NCI-H1417 (cell line): ENCODE measurements around the gene CHMP4A.
A peak's percentile ranks its signal among the peaks of the same experiment; 100 is the strongest.

Source experiments
- DNase-seq, 3 experiments: peaks; one replicate each; lab custom pipeline; 2025; lab: John Stamatoyannopoulos, UW

The CHMP4A gene, protein sequence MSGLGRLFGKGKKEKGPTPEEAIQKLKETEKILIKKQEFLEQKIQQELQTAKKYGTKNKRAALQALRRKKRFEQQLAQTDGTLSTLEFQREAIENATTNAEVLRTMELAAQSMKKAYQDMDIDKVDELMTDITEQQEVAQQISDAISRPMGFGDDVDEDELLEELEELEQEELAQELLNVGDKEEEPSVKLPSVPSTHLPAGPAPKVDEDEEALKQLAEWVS

DNA sequence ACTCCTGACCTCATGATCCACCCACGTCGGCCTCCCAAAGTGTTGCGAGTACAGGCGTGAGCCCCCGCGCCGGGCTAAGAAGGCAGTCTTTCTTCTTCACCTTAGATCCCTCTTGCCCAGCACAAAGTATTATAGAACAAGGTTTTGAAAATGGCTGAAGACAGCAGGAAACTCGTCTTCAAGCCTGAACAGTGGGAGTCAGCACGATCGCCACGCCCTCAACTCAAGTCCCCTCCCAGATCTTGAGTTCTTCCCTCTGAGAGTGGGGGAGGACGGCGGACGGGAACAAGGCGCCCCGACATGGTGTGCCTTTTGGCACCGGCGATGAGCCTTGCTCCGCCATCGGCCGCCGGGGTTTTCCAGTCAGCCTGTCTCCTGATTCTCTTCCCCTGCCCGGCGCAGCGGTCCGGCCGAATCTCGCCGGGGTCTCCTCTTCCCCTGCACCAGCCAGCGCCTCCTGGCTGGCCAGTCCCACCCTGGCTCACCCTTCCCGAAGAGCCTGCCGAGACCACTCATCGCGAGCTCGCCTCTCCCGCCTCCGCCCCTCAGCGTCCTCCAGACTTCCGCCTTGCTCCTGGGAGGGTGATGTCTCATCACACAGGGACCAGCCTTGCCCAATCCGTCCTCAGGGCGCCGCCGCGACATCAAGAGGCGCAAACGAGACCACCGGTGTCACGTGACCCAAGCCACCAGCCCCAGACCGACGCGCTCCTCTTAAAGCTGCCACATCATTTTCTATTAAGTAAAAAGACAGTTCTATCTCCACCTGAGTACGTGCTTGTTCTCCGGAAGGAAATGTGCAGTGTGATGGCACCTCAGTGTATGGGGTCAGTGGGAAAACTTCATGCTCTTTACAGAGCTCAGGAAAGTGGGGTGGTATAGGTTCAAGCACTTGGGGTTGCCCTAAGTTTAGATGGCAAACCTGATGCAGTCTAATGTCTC lies at the start of gene CHMP4A:
CHMP4A (minus strand) TSS at position 565 of the 942 bp plus-strand sequence; CDS start at position 516, 49 bp downstream.
- DNase-seq = peak; percentile 95 to 98 (median 98)

DNA sequence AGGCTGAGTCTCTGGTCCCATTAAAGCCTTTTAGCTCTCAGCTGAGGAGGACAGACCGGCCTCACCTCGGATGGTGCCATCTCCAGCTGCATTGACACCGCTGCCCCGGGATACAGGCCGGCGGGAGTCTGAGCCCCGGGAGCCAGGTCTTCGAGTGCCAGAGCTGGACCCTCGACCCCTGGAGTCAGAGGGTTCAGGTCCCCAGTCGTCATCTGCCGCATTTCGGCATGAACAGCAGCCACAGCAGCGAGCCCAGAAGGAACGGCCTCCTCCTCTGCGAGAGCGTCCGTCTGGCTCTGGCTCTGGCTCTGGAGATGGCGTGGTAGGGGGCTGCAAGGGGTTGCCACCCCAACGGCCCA lies 48.7 kb upstream of the CHMP4A start:
- no peak for DNase-seq

DNA sequence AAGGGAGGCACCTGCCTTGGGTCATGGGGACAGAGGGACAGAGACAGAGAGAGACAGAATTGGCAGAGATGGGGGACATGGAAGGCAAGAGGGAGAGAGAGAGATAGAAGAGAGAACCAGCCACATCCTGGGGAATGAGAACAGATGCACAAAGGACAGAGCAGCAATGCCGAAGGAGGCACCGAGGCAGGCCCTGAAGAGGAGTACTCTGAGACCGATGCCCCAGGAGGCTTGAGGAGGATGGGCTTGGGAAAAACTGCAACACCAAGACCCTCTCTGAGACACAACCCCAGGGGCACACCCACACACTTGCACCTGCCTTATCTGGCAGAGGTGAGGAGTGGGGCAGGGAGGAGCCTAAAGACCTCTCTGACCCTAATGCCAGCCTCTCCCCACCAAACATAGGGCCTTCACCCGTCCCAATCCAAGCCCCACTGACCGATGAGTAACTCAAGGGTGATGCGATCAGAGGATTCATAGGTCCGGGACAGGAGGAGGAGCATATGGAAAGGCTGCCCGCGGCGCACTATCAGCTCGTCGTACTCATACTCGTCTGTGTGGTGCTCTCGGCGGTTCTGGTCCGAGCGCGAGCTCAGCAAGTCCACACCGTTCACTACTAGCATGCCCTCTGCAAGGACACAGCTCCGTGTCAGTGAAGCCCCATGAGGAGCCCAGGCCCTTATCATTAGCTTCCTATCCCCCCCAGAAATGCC lies 48.1 kb upstream of the CHMP4A start:
- no peak for DNase-seq

DNA sequence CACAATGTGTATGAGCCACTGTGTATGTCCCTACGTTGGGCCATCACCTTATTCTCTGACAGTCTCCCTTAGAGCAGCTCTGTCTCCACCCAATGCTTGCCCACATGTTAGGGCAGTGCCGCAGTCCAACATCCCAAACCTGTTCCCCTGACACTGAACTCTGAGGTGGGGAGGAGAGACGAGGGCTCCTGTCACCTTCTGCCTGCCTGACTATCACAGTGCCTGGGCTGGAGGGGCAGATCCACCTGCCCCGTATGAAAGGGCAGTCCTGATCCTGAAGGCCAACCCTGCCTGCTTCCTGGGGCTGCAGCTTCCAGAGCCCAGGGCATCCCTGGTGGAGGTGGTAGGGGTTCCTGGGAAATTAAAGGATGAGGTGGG lies 47.5 kb upstream of the CHMP4A start:
- no peak for DNase-seq

DNA sequence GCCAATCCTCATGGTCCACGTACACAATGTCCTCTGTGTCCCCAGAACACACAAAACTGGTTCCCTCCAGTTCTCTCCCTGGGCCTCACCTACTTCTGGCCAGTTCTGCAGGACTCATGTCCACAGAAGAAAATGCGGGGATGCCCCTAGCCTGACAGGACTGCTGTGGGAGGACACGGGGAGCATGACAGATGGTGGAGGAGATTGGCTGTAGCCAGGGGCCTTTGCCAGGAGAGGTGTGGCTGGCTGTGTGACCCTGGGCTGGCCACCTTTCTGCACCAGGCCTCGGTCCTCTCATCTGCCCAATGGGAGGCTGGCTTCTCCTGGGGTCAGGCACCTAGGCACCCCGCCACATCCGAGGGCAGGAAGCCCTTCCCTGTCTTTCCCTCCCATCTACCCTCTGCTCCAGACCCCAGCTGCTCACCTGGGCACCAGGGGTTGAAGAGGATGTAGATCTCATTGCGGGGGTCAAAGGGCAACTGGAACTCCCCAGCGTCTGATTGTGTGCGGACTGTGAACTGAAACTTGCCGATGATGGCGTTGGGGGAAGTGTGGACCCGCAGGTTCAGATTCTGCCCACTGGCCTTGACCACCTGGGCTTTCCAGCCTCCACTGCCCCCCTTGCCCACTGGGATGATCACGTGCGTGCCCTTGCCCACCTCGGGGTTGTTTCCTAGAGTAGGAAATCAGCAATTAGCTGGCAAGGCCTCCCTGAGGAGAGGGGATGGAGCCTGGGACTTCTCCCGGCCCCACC lies 46.9 kb upstream of the CHMP4A start:
- DNase-seq = no peak

DNA sequence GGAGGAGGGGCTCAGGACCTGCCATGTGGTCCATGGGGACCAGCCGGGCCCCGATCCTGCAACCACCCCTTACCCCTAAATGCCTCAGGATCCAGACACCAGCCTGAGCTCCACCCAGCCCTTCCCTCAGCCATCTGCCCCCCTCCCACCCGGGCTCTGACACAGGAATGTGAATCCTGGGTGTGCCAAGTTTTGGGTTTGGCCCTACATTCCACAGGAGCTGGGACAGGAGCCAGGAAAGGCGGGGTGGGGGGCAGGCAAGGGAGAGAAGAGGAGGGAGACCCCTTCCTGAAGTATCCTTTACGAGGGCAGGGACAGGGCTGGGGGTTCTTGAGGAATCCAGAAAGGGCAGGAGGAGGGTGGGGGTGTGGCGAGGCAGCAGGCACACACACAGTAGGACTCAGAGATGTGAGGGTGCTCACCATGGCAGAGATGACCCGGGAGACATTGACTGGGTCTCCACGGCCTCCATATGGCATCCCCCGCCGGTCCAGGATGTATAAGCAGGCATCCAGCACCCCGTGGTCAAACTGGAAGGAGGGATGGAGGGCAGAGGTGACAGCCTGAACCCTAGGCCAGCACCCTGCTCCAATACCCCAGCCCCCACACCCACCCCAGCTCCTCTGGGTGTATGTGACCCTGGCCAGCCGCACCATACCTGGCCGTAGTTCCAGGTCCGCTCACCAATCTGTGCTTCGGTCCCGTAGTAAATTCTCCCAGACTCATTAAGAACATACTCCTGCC lies 46.2 kb upstream of the CHMP4A start:
- DNase-seq = no peak

DNA sequence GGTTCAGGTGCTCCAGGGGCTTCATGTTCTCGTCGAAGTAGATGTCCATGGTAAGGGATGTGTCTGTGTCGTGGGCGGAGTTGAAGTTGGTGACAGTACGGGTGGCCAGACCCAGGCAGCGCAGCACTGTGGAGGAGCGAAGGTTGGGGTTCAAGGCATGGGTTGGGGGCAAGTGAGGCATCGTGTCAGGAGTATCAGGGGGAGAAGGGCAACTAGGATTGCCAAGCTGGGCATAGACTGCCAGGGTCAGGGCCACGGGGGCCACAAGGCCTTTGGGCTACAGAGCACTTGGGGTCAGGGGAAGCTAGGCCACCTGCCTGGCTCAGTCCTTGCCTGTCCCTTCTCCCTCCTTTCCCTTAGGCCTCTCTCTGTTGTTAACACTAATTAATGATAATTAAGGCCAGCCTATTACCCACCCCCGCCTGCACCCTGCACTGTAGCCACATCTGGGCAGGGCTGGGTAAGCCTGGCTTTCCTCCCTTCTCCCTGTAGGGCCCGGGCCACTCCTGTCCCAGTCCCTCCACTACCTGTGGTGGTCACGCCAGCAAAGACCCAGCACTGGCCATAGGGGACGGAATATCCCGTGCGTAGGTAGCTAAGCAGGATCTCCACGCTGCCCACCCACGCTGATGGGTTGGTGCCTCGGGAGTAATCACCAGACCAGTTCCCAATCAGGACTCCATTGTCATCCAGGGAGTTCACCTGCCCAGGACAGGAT lies 45.4 kb upstream of the CHMP4A start:
- DNase-seq = no peak

DNA sequence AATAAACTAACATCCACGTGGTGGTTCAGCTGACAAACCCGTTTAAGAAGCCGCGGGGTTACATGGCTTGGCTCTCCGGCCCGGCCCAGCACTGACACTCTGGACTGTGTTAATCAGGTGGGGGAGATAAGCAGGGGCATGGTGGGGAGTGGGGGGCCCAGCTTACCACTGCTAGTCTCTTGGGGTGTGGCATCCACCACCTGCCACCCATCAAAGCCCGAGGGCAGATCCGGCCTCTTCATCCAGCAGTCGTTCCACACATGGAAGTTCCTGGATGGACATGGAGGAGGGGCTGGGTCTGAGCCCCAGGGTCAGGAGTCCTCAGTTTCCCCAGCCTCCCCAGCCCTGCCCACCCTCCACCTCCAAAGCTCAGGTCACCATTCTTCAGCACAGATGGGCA lies 44.8 kb upstream of the CHMP4A start:
- DNase-seq = no peak

DNA sequence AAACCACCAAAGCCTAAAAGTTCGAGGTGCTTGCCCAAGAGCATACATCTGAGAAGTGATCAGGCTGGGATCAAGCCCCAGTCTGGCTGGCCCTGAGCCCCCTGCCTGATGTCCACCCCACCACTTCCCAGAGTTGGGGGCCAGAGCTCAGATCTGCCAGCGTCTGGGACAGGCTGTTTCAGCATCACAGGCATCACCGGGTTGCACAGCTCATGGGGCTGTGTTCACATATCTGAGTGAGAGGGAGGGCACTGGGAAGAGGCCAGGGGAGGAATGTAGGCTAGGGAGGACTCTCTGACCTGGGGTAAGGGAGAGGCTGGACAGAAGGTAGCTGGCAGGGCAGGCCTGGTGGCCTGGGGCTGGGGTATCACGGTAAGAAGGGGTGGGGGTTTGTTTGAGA lies 43.7 kb upstream of the CHMP4A start:
- no peak for DNase-seq

DNA sequence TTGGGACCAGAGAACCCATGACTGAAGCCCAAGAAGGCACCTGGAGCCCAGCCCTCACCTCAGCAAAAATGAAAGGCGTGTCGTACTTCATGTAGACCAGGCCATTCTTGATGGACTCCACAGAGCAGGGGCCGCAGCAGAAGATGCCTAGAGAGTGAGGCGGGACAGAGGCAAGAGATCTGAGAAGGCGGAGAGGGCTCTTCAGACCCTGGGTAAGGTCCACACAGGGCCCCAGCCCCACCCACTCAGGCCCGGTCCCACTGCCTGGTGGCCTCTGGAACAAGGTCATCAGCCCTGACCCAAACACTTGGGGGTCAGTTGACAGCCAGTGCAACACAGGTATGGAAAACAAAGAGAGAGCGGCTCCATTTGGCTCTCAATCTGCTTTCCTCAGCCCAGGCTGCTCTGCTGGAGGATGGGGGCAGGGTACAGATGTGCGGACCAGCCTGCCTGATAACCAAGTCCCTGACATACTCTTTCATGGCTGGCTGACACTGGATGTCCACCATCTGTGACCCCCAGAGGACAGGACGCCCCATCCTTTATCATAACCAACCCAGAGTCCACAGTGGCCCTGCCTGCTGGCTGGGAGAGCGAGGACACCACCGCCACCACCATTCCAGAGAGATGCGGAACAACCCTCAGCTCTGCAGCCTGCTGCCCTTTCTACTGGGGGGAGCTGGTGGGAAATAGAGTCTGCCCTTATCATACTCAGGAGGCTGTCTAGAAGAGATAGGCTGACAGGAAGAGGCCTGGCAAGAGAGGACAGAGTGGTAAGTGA lies 42.8 kb upstream of the CHMP4A start:
- no peak for DNase-seq

DNA sequence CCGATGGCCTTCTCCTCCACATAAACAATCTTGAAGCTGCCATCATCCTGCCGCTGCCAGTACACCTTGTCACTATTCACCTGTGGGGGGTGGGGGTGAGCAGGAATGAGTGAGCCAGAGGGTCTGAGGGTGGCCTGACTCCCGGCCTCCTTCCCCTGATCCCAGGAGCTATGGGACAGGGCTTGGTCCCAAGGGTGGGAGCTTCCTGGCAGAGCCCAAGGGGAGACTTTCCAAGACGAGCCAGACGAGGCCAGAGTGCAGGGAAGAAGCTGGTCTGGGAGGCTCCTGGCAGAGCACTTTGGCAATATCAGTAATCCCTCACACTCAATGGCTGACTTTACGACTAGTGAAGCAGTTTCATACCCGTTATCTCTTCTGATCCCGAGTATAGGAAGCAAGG lies 42.1 kb upstream of the CHMP4A start:
- DNase-seq = no peak

DNA sequence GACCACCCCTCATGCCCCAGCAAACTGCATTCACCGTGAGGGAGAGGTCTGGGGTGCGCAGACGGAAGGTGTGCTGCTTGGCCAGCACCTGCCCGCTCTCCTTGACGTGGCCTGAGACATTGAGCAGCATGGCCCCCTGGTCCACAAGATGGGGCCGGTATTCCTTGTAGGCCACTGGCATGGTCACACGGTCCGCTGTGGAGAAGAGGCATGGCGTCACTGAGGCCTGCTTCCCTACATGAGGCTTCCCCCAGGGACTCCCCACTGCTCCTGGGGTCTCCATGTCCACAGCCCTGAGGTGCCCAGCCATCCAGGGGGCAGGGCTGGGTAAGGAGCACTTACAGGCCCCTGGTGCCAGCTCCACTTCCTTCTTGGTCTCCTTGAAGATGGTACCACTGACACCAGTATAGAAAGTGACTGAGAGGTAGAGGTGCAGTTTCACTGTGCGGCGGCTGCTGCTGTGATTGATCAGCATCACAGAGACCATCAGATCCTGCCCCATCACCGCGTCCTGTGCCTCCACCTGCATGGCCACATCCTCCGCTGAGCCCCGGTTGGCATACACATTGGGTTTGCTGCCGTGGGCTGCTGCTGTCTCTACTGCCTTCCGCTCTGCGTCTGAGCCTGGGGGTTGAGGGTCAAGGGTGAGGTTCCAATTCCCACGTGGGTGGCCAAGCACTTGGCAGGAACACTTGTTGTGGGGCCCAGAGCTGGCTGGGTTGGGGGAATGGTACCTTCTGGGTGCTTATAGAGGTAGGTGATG lies 41.5 kb upstream of the CHMP4A start:
- no peak for DNase-seq

DNA sequence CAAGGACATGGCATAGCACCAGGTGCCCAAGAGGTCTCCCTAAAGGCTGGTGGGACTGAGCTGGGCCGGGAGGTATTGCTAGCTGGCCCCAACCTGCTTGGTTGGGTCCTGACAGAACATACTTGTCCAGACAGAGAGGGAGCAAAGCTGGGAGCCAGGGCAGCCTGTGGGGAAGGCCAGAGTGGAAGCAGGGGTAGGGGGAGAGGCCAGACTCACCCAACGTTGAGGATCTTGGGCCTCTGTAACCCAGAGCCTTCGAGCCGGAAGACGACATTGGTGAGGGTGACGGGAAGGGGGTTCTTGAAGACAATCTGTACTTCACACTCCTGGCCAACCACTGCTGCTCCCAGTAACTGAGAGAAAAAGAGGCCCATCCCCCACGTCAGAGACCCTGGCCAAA lies 40.6 kb upstream of the CHMP4A start:
- no peak for DNase-seq

DNA sequence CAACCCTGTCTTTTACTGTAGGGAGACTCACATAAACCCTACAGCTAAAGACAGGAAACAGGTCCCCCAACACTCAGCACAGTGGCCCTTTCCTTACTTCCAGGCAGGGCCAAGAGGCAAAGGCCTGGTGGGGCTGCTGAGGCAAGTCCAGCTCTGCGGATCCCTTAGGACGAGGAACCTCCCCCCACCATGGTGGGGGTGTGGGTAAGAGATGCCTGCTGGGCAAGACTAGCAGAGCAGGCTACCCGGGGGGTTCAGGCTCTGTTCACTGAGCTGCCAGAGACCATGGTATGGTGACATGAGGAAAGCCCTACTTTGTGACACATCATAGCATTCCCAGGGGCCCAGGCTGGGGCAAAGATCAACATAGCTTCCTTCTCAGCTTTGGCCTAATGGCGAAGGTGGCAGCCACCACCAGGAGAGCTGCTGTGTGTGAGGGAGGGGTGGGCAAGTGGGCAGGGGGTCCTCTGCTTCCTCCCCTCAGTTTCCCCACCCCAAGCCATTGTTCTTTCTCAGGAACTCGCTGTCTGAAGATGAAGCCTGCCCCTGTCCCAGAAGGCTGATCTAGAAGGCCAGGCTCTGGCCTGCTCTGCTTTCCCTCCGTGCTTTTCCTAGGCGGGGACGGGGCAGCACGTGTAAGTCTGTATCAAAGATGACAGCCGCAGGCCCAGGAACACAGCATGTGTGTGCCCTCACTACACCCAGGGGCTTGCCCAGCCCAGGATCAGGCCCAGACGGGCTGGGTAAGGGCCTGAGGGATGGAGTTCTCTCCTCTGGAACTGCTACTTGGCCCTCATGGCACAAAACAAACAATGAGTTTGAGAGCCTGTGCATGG lies 39.2 kb upstream of the CHMP4A start:
- DNase-seq = no peak

DNA sequence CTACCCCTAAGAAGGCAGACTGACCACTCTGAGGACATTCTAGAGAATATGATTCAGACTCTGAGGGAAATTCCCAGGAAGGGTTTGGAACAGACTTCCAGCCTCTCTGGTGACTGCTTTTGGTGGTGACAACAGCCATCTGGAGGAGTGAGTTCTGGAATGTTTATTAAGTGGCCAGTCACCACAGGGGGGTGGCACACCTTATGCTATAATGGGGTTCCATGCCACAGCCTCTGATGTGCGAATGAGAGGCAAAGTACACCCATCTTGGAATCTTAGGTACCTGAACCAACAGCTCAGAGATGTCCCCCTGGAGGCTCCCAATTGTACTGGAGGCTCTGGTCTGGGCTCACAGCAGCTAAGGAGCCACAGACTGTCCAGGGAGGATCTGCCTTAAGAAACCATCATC lies 38.6 kb upstream of the CHMP4A start:
- DNase-seq = no peak

DNA sequence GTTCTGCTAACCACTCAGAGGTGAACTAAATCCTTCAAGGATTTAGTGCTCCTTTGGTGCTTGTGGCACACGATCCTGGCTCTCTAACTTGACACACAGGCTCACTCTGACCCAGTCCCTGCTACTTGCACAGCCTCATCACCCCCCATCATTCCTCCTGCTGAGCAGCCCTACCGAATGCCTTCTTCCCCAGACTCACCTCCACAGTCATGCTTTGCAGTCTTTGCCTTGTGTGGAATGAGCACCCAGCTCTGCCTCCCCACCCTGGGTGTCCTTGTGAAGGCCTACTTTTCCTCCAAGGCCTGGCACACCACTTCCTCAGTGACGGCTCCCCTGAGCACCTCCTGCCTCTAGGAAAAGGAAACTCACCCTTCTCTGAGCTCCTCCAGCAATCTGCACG lies 37.1 kb upstream of the CHMP4A start:
- DNase-seq = no peak

DNA sequence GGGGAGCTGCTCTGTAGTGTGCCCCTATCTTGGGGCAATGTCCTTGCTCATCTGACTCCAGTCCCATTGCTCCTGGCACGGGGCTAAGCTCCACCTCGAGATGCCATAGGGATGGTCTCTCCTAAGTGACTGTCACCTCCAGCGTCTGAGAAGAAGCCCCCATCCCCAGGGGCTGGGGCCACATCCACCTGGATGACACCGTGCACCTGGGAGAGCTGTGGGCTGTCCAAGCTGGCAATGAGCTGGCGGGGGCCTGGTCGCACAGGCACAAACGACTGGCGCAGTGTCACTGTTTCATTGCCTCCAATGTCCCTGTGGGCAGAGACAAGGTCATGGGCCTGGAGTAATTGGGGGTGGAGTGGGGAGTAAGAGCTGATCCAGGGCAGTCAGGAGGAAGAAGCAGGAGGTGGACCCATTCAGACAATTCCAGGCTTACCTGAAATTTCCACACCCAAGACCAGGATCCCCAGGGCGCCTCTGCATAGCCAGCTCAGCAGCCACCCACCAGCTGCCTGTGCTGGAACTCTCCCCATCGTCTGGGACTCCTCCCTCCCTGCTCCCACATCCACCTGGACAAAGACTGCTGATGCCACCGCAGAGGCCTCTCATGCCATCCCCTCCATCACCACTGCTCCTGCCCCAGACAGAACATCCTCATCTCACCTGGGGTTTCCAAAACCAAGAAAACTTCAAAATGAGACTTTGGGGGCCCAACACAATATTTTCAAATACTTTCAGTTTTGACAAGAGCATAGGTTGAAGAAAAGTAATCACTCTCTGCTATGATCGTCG lies 36.1 kb upstream of the CHMP4A start:
- DNase-seq = no peak
